H9 (cell line): Measurements from ENCODE around the gene TSTD2. TPM values are rescaled to one million over a fixed set of nuclear protein-coding genes. Genes with fewer than 3 reads are reported as not detected.
"Not testable (repeated sequence)": the region's sequence is repeated elsewhere in the genome, so short reads cannot be mapped to it uniquely, and the experiment has no call there.

Experiments used
- DNase-seq: peaks from one replicate; pipeline ENCODE4 v3.0.0-alpha.2; 2017
- H2AFZ ChIP-seq: one replicate; pipeline ENCODE4 v1.6.1; 2013; ENCODE audit warnings: mild to moderate bottlenecking, low read length, control low read depth, moderate library complexity
- H2AK5ac ChIP-seq: 2 replicates; pipeline ENCODE4 v1.6.1; 2013; ENCODE audit warnings: low read length, control low read depth, mixed read lengths; ENCODE audit not compliant: insufficient read length
- H2BK120ac ChIP-seq: one replicate; pipeline ENCODE4 v1.6.1; 2013; ENCODE audit warnings: low read depth, mild to moderate bottlenecking, low read length, control low read depth, inconsistent platforms; ENCODE audit not compliant: poor library complexity, severe bottlenecking
- H2BK12ac ChIP-seq: 2 replicates; pipeline ENCODE4 v1.6.1; 2013; ENCODE audit warnings: low read length, control low read depth, mixed read lengths, low read depth; ENCODE audit not compliant: insufficient read length
- H2BK15ac ChIP-seq: 2 replicates; pipeline ENCODE4 v1.6.1; 2013; ENCODE audit warnings: low read depth, low read length, control low read depth
- H2BK20ac ChIP-seq: one replicate; pipeline ENCODE4 v1.6.1; 2013; ENCODE audit warnings: low read depth, mild to moderate bottlenecking, low read length, control low read depth, inconsistent platforms; ENCODE audit not compliant: poor library complexity, severe bottlenecking
- H2BK5ac ChIP-seq: 2 replicates; pipeline ENCODE4 v1.6.1; 2013; ENCODE audit warnings: low read length, control low read depth, mixed read lengths; ENCODE audit not compliant: insufficient read length
- H3K14ac ChIP-seq: 2 replicates; pipeline ENCODE4 v1.6.1; 2013; ENCODE audit warnings: low read length, control low read depth; ENCODE audit not compliant: insufficient read depth
- H3K18ac ChIP-seq: 2 replicates; pipeline ENCODE4 v1.6.1; 2013; ENCODE audit warnings: low read depth, mild to moderate bottlenecking, mixed read lengths, low read length, control low read depth; ENCODE audit not compliant: insufficient read length
- H3K23ac ChIP-seq: 2 replicates; pipeline ENCODE4 v1.6.1; 2013; ENCODE audit warnings: low read length, control low read depth, mixed read lengths, low read depth; ENCODE audit not compliant: insufficient read length
- H3K23me2 ChIP-seq: 2 replicates; pipeline ENCODE4 v1.6.1; 2013; ENCODE audit warnings: low read depth, mild to moderate bottlenecking, mixed read lengths, low read length, control low read depth; ENCODE audit not compliant: insufficient read length, poor library complexity, severe bottlenecking
- H3K27ac ChIP-seq: 2 replicates; pipeline ENCODE4 v1.5.1; 2013; ENCODE audit warnings: low read length, control low read depth, mixed read lengths, low read depth; ENCODE audit not compliant: insufficient read length
- H3K27me3 ChIP-seq: 2 replicates; pipeline ENCODE4 v1.6.1; 2013; ENCODE audit warnings: low read length, control low read depth, inconsistent platforms; ENCODE audit not compliant: insufficient read depth
- H3K4ac ChIP-seq: 2 replicates; pipeline ENCODE4 v1.6.1; 2013; ENCODE audit warnings: low read depth, mild to moderate bottlenecking, control low read depth, inconsistent platforms, low read length, moderate library complexity
- H3K4me1 ChIP-seq: 2 replicates; pipeline ENCODE4 v1.6.1; 2013; ENCODE audit warnings: low read length, control low read depth, inconsistent platforms; ENCODE audit not compliant: insufficient read depth
- H3K4me2 ChIP-seq: 2 replicates; pipeline ENCODE4 v1.6.1; 2013; ENCODE audit warnings: low read length, control low read depth, mixed read lengths; ENCODE audit not compliant: insufficient read length, insufficient read depth
- H3K56ac ChIP-seq: 2 replicates; pipeline ENCODE4 v1.6.1; 2013; ENCODE audit warnings: low read depth, mild to moderate bottlenecking, mixed read lengths, low read length, control low read depth; ENCODE audit not compliant: insufficient read length
- H3K79me1 ChIP-seq: 2 replicates; pipeline ENCODE4 v1.6.1; 2013; ENCODE audit warnings: low read depth, mild to moderate bottlenecking, moderate library complexity, low read length, control low read depth, inconsistent platforms; ENCODE audit not compliant: insufficient read depth, poor library complexity, severe bottlenecking
- H3K79me2 ChIP-seq: 2 replicates; pipeline ENCODE4 v1.6.1; 2013; ENCODE audit warnings: low read length, control low read depth, inconsistent platforms; ENCODE audit not compliant: insufficient read depth
- H3K9ac ChIP-seq: 2 replicates; pipeline ENCODE4 v1.6.1; 2013; ENCODE audit warnings: low read length, control low read depth, mixed read lengths; ENCODE audit not compliant: insufficient read length; ENCODE audit errors: extremely low read depth
- H3K9me3 ChIP-seq: one replicate; pipeline ENCODE4 v1.6.1; 2013; ENCODE audit warnings: low read depth, low read length, inconsistent platforms; ENCODE audit not compliant: control insufficient read depth
- H3T11ph ChIP-seq: one replicate; pipeline ENCODE4 v1.6.1; 2013; ENCODE audit warnings: mild to moderate bottlenecking, low read length, control low read depth, inconsistent platforms
- H4K20me1 ChIP-seq: one replicate; pipeline ENCODE4 v1.6.1; 2013; ENCODE audit not compliant: control insufficient read depth, insufficient read length, insufficient read depth
- H4K5ac ChIP-seq: 2 replicates; pipeline ENCODE4 v1.6.1; 2013; ENCODE audit warnings: low read depth, mild to moderate bottlenecking, mixed read lengths, low read length, control low read depth; ENCODE audit not compliant: insufficient read length
- H4K8ac ChIP-seq: replicated peaks from 2 replicates; pipeline ENCODE4 v1.6.1; 2013; ENCODE audit warnings: low read length, control low read depth, mixed read lengths, low read depth; ENCODE audit not compliant: insufficient read length
- H4K91ac ChIP-seq: 2 replicates; pipeline ENCODE4 v1.6.1; 2013; ENCODE audit warnings: low read depth, mild to moderate bottlenecking, moderate library complexity, mixed read lengths, low read length, control low read depth; ENCODE audit not compliant: insufficient read length
- H3K27ac Mint-ChIP-seq, 3 experiments: 2 replicates in 2 of 3; 3 replicates in 1 of 3; pipeline ENCODE4 v1.8.0; 2020 to 2021; ENCODE audit warnings: mixed read lengths in 3 of 3, mild to moderate bottlenecking in 1 of 3, moderate library complexity in 1 of 3
- H3K27me3 Mint-ChIP-seq: 2 replicates; pipeline ENCODE4 v1.8.0; 2021; ENCODE audit warnings: low read depth, mild to moderate bottlenecking, moderate library complexity, mixed read lengths
- H3K36me3 Mint-ChIP-seq, 3 experiments: 2 replicates in 2 of 3; 3 replicates in 1 of 3; pipeline ENCODE4 v1.8.0; 2020 to 2021; ENCODE audit warnings: low read depth in 3 of 3, mixed read lengths in 3 of 3; ENCODE audit not compliant: insufficient read depth in 1 of 3
- H3K4me1 Mint-ChIP-seq, 2 experiments: 2 replicates each; pipeline ENCODE4 v1.8.0; 2020; ENCODE audit warnings: mixed read lengths in 2 of 2
- H3K4me3 Mint-ChIP-seq, 2 experiments: 2 replicates in 1 of 2; 3 replicates in 1 of 2; pipeline ENCODE4 v1.8.0; 2020 to 2021; ENCODE audit warnings: mild to moderate bottlenecking in 2 of 2, mixed read lengths in 2 of 2, moderate library complexity in 1 of 2
- H3K9me3 Mint-ChIP-seq, 2 experiments: 2 replicates in 1 of 2; 3 replicates in 1 of 2; pipeline ENCODE4 v1.8.0; 2020; ENCODE audit warnings: mild to moderate bottlenecking in 2 of 2, mixed read lengths in 2 of 2, moderate library complexity in 1 of 2
- WGBS: extraction: QIAGEN DNeasy Blood & Tissue Kit; methylation state at CpG from one replicate; pipeline ENCODE4 v1.1.7; 2013; ENCODE audit warnings: missing lambda C conversion rate, low lambda C conversion rate, mixed read lengths; ENCODE audit not compliant: insufficient read length; ENCODE audit errors: extremely low coverage; 5-methylcytosine and 5-hydroxymethylcytosine counted together
- total RNA-seq: library from RNA; stranded (reverse); gene quantifications from 2 replicates; pipeline ENCODE4 v1.2.1, GENCODE V29; 2021
- TF ChIP-seq, protein P1 (sequence below): fragments of 200-600 bp; sonication (generic); conservative IDR thresholded peaks from 3 replicates; pipeline ENCODE4 v1.8.0; 2021; ENCODE audit warnings: antibody characterized with exemption, mild to moderate bottlenecking

The TSTD2 gene
- total RNA-seq, 1 experiment from 2014 or later: 23.5 TPM

DNA sequence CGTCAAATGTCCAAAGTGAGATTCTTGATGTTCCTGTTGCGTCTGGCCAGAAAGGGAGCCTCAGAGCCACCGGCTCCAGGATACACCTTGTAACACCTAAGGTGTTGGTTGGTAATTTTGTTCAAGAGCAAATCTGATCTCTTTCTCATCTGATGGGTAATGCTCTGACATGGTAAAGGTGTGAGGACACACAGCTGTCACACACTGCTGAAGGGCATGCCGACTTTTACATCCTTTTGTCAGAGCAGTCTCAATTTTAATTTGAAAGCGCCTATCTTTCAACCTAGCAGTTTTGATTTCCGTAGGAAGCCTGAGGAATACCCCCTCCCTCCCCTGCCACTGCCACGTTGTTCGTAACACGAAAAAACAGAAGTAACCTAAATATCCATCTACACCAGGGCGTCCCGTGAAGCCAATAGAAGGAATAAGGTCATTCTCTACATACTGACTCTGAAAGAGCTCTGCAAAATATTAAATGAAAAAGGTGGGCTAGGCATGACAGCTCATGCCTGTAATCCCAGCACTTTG, 57.4 kb downstream of the TSTD2 start:
- TF ChIP-seq, protein P1, sequence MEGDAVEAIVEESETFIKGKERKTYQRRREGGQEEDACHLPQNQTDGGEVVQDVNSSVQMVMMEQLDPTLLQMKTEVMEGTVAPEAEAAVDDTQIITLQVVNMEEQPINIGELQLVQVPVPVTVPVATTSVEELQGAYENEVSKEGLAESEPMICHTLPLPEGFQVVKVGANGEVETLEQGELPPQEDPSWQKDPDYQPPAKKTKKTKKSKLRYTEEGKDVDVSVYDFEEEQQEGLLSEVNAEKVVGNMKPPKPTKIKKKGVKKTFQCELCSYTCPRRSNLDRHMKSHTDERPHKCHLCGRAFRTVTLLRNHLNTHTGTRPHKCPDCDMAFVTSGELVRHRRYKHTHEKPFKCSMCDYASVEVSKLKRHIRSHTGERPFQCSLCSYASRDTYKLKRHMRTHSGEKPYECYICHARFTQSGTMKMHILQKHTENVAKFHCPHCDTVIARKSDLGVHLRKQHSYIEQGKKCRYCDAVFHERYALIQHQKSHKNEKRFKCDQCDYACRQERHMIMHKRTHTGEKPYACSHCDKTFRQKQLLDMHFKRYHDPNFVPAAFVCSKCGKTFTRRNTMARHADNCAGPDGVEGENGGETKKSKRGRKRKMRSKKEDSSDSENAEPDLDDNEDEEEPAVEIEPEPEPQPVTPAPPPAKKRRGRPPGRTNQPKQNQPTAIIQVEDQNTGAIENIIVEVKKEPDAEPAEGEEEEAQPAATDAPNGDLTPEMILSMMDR: no peak
- Mint-ChIP-seq H3K9me3 (no peaks in the 10 kb centered on the region), H3K4me3 (no peak overlapping the region; a peak in 1 of 5 replicates), H3K27me3 (no peaks in the 10 kb centered on the region; the same call in none of the 2 replicates), H3K4me1 (no peaks in the 10 kb centered on the region; a peak in 1 of 4 replicates), H3K27ac (no peak overlapping the region), H3K36me3 (no peaks in the 10 kb centered on the region)
- Histone ChIP-seq H3K18ac (no peak overlapping the region), H2BK20ac (no peak overlapping the region), H4K8ac (no peak overlapping the region), H3K56ac (no peak overlapping the region), H3K79me1 (no peaks in the 10 kb centered on the region), H2BK120ac (no peak overlapping the region), H2AK5ac (no peak overlapping the region), H2BK15ac (no peak overlapping the region), H3K79me2 (no peaks in the 10 kb centered on the region), H3K9ac (no peak overlapping the region), H3K9me3 (no peaks in the 10 kb centered on the region), H2BK5ac (no peak overlapping the region), H2AFZ (no peak overlapping the region), H3K4ac (no peak overlapping the region), H3K23ac (no peak overlapping the region), H3K27me3 (no peaks in the 10 kb centered on the region), H3K14ac (no peak overlapping the region), H3K4me2 (no peak overlapping the region), H3T11ph (no peak overlapping the region), H2BK12ac (no peak overlapping the region), H3K4me1 (no peaks in the 10 kb centered on the region), H4K5ac (no peak overlapping the region), H3K27ac (no peak overlapping the region), H4K91ac (no peak overlapping the region), H4K20me1 (no peaks in the 10 kb centered on the region), H3K23me2 (no peaks in the 10 kb centered on the region)
- DNase-seq: no peak
- no CpG with 5 or more reads among the region's 11 CpGs for WGBS

DNA sequence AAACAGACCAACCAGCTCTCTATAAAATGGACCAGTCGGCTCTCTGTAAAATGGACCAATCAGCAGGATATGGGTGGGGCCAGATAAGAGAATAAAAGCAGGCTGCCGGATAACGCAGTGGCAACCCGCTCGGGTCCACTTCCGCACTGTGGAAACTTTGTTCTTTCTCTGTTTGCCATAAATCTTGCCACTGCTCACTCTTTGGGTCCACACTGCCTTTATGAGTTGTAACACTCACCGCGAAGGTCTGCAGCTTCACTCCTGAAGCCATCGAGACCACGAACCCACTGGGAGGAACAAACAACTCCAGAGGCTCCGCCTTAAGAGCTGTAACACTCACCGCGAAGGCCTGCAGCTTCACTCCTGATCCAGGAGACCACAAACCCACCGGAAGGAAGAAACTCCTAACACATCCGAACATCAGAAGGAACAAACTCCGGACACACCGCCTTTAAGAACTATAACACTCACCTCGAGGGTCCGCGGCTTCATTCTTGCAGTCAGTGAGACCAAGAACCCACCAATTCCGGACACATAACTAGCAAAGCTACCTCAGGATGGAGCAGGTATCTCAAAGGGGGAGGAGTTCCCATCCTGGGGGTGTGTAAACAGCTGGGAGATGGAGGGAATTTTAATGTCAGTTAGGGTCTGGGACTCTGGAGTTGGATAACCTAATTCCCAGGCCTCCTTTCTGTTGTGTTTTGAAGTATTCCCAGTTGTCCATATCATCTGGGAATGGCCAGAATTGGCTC, 58.1 kb downstream of the TSTD2 start:
- H3K79me2 ChIP-seq, H3K79me1 ChIP-seq, H3K9ac ChIP-seq, H4K8ac ChIP-seq, H3K4me3 Mint-ChIP-seq, H3K4me2 ChIP-seq, H3K27ac ChIP-seq, H3K4me1 ChIP-seq, H3K14ac ChIP-seq, H2BK12ac ChIP-seq, H3K23ac ChIP-seq, H3T11ph ChIP-seq, H3K27me3 Mint-ChIP-seq, H2AK5ac ChIP-seq, H3K56ac ChIP-seq, H2AFZ ChIP-seq, H3K4ac ChIP-seq, H2BK20ac ChIP-seq, H4K20me1 ChIP-seq, H3K9me3 Mint-ChIP-seq, DNase-seq, H4K5ac ChIP-seq, H3K27ac Mint-ChIP-seq, H4K91ac ChIP-seq, H2BK15ac ChIP-seq, H3K4me1 Mint-ChIP-seq, H3K27me3 ChIP-seq, H3K18ac ChIP-seq, H3K9me3 ChIP-seq, H3K36me3 Mint-ChIP-seq, H3K23me2 ChIP-seq, H2BK5ac ChIP-seq, H2BK120ac ChIP-seq: not testable (repeated sequence)
- no CpG with 5 or more reads among the region's 21 CpGs for WGBS
